Common myeloid progenitor, CD34-positive (primary cell): ENCODE results near the gene IL17REL.
A peak's percentile ranks its signal among the peaks of the same experiment; 100 is the strongest.

Experiments used
- CTCF ChIA-PET: fragments of 350-600 bp; sonication (Branson Sonifier 250); formaldehyde crosslinking; loops from one replicate; lab custom pipeline; 2021; ENCODE audit warnings: antibody characterized with exemption; lab: Charles Lee
- POLR2A ChIA-PET: fragments of 350-600 bp; sonication (Branson Sonifier 250); formaldehyde crosslinking; loops from one replicate; lab custom pipeline; 2021; ENCODE audit warnings: antibody characterized with exemption; lab: Charles Lee
- DNase-seq, 3 donors: peaks; one replicate each; pipeline versions ENCODE4 v3.0.0 to v3.0.0-alpha.2; 2013
- H3K27ac ChIP-seq, 2 experiments: 1 replicate in 1 of 2; 2 replicates in 1 of 2; pipeline ENCODE4 v1.7.0; 2013; ENCODE audit warnings: inconsistent platforms in 2 of 2, low read length in 2 of 2, mild to moderate bottlenecking in 2 of 2, low read depth in 1 of 2, moderate library complexity in 1 of 2; ENCODE audit not compliant: severe bottlenecking in 2 of 2, insufficient read depth in 1 of 2, poor library complexity in 1 of 2
- H3K27me3 ChIP-seq, 5 experiments: replicated peaks in 2 of 5; 1 replicate in 3 of 5; 2 replicates in 2 of 5; pipeline versions ENCODE4 v1.6.1 to v1.7.0; 2013; ENCODE audit warnings: low read length in 4 of 5, mild to moderate bottlenecking in 2 of 5, moderate library complexity in 2 of 5, inconsistent platforms in 1 of 5; ENCODE audit not compliant: insufficient read depth in 5 of 5, control insufficient read depth in 4 of 5
- H3K36me3 ChIP-seq, 4 experiments: 1 replicate in 2 of 4; 2 replicates in 2 of 4; pipeline versions ENCODE4 v1.6.1 to v1.7.0; 2013; ENCODE audit warnings: low read length in 3 of 4, control low read depth in 1 of 4, mild to moderate bottlenecking in 1 of 4; ENCODE audit not compliant: control insufficient read depth in 4 of 4, insufficient read depth in 4 of 4
- H3K4me1 ChIP-seq, 4 experiments: 1 replicate in 3 of 4; 2 replicates in 1 of 4; pipeline versions ENCODE4 v1.6.1 to v1.7.1; 2013; ENCODE audit warnings: low read length in 3 of 4, mild to moderate bottlenecking in 3 of 4, control low read depth in 1 of 4, inconsistent platforms in 1 of 4, moderate library complexity in 1 of 4; ENCODE audit not compliant: control insufficient read depth in 4 of 4, insufficient read depth in 4 of 4; ENCODE audit errors: control extremely low read depth in 1 of 4
- H3K4me3 ChIP-seq, 7 experiments: 1 replicate in 4 of 7; 2 replicates in 3 of 7; pipeline versions ENCODE4 v1.5.1 to v1.7.0; 2013; ENCODE audit warnings: mild to moderate bottlenecking in 7 of 7, low read length in 6 of 7, moderate library complexity in 6 of 7, inconsistent platforms in 2 of 7, low read depth in 2 of 7, control low read depth in 1 of 7; ENCODE audit not compliant: insufficient read depth in 4 of 7, control insufficient read depth in 1 of 7; ENCODE audit errors: extremely low read depth in 1 of 7
- H3K9me3 ChIP-seq, 5 experiments: 1 replicate in 4 of 5; 2 replicates in 1 of 5; pipeline versions ENCODE4 v1.6.1 to v1.7.1; 2013; ENCODE audit warnings: low read length in 4 of 5, mild to moderate bottlenecking in 2 of 5, inconsistent platforms in 1 of 5, low read depth in 1 of 5, moderate library complexity in 1 of 5; ENCODE audit not compliant: control insufficient read depth in 4 of 5, insufficient read depth in 2 of 5; ENCODE audit errors: control extremely low read depth in 1 of 5
- WGBS: methylation state at CpG from one replicate; pipeline ENCODE4 v1.1.5; 2013; ENCODE audit not compliant: insufficient coverage; 5-methylcytosine and 5-hydroxymethylcytosine counted together

IL17REL gene

GRCh38 chr22:49975543-49976389, 36.8 kb downstream of the IL17REL start:
- H3K27ac ChIP-seq = no peak overlapping the region
- peak in 1 of 3 donors; percentile 60 for DNase-seq
- no peaks in the 10 kb centered on the region for H3K36me3 ChIP-seq
- WGBS = 31% methylated on average over 11 of the region's 17 CpGs
- no peak overlapping the region for H3K4me3 ChIP-seq
- H3K9me3 ChIP-seq = peaks cover 0 to 8% (median 2%) of the 10 kb centered on the region in 5 experiments
- POLR2A ChIA-PET = interaction anchor here (1.0 kb wide), 1 partner anchor 12 kb away, joined by 3 read pairs; no protein-coding TSS in a partner anchor
- H3K27me3 ChIP-seq = peaks cover 0 to 11% (median 0%) of the 10 kb centered on the region in 5 experiments
- CTCF ChIA-PET = no interaction called here
- peaks cover 0 to 22% (median 18%) of the 10 kb centered on the region in 4 experiments for H3K4me1 ChIP-seq

DNA sequence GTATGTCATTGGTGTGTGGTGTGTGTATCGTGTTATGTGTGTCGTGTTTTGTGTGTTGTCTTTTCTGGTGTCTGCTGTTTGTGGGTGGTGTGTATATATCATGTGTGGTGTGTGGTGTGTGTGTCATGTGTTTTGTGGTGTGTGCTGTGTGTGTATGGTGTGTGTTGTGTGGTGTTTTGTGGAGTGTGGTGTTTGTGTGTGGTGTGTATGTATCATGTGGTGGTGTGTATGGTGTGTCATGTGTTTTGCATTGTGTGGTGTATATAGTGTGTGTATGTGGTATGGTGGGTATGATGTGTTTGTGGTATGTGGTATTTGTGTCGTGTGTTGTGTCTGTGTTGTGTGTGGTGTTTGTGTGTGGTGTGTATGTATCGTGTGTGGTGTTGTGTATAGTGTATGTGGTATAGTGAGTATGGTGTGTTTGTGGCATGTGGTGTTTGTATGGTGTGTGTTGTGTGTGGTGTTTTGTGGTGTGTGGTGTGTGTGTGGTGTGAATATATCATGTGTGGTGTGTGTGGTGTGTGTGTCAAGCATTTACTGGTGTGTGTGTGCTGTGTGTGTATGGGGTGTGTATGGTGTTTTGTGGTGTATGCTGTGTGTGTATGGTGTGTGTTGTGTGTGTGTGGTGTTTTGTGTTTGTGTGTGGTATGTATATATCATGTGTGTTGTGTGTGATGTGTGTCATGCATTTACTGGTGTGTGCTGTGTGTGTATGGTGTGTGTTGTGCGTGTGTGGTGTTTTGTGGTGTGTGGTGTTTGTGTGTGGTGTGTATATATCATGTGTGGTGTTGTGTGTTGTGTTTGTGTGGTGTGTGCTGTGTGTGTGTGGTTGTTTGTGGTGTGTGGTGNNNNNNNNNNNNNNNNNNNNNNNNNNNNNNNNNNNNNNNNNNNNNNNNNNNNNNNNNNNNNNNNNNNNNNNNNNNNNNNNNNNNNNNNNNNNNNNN, 39.3 kb downstream of the IL17REL start:
- WGBS = 95% methylated on average over 4 of the region's 5 CpGs
- Histone ChIP-seq H3K36me3 (no peaks in the 10 kb centered on the region), H3K9me3 (no peaks in the 10 kb centered on the region), H3K4me1 (peaks cover 0 to 32% (median 26%) of the 10 kb centered on the region in 4 experiments), H3K27me3 (peaks cover 0 to 11% (median 0%) of the 10 kb centered on the region in 5 experiments), H3K4me3 (no peak overlapping the region), H3K27ac (no peak overlapping the region)
- CTCF ChIA-PET = no interaction called here
- POLR2A ChIA-PET = no interaction called here
- DNase-seq = peak in 2 of 3 donors; percentile 76 to 90

- Histone ChIP-seq H3K27ac (no peak overlapping the region), H3K27me3 (peaks cover 0 to 11% (median 0%) of the 10 kb centered on the region in 5 experiments), H3K4me1 (peaks cover 0 to 39% (median 33%) of the 10 kb centered on the region in 4 experiments), H3K4me3 (no peak overlapping the region), H3K9me3 (no peaks in the 10 kb centered on the region), H3K36me3 (no peaks in the 10 kb centered on the region)
- ChIA-PET CTCF (interaction anchor here (2.5 to 2.6 kb wide), 2 partner anchors 10 to 39 kb away, joined by 7 to 11 read pairs; no protein-coding TSS in a partner anchor), POLR2A (interaction anchor here (0.6 to 1.9 kb wide), 4 partner anchors 11 to 192 kb away, joined by 3 to 25 read pairs (median 5); partner anchors contain the start of gene PIM3)
- peak in 1 of 3 donors; percentile 58 for DNase-seq
- WGBS = 39% methylated on average over 28 of the region's 45 CpGs
Measured at GRCh38 chr22:49972163-49973017, 40.2 kb downstream of the IL17REL start.

DNA sequence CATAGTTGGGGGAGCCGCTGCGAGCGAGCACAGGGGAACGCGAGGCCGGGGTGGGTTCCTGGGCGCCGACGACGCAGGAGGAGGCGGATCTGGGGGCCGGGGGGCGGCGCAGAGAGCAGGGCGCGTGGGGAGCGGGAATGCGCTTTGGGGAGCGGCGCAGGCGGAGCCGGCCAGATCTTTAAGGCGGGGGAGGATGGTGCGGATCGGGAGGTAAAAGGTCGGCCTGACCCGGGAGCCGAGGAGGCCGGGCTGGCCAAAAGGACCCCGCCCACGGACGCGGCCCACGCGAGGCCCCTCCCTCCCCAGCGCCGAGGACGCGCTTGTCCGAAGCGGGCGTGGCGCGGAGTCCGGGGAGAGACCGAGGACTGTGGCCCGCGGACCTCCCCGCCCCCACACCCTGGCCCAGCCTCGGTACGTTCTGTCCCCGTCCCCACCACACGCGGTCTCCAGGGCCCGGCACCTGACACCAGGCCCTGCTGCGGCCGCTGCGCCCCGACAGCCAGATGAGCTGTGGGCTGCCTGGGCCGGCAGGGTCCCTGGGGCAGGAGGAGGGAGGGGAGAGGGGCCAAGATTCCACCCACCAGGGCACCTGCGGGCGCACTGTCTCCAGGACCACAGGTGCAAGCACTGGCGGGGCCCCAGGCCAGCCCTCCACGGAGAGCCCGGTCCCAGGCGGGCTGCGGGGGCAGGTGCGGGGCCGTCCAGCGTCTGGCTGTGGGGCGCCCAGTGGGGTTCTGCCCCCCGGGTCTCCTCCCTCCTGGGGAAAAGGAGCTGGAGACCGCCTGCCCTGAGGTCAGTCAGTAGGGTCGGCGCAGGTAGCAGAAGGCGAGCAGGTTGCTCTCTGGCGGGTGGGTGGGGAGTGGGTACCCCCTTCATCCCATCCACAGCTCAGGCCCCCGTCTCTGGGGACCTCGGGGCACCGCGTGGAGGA, 41.1 kb downstream of the IL17REL start:
- WGBS = 8% methylated on average over 62 of the region's 81 CpGs
- Histone ChIP-seq H3K4me3 (peak overlapping the region; percentile 15 to 70 (median 50)), H3K27me3 (peaks cover 0 to 11% (median 0%) of the 10 kb centered on the region in 5 experiments), H3K36me3 (no peaks in the 10 kb centered on the region), H3K27ac (peak overlapping the region in 1 of 2 experiments; percentile 34), H3K4me1 (peaks cover 0 to 48% (median 42%) of the 10 kb centered on the region in 4 experiments), H3K9me3 (no peaks in the 10 kb centered on the region)
- CTCF ChIA-PET = interaction anchor here (0.6 to 2.6 kb wide), 5 partner anchors 8 to 41 kb away, joined by 3 to 11 read pairs (median 7); no protein-coding TSS in a partner anchor
- DNase-seq = peak in 1 of 3 donors; percentile 59
- POLR2A ChIA-PET = interaction anchor here (0.5 to 1.9 kb wide), 9 partner anchors 10 to 219 kb away, joined by 3 to 25 read pairs (median 4); partner anchors contain the start of gene PIM3

GRCh38 chr22:49970528-49971231, 41.9 kb downstream of the IL17REL start:
- H3K4me1 ChIP-seq = peaks cover 0 to 53% (median 48%) of the 10 kb centered on the region in 4 experiments
- peak overlapping the region in 6 of 7 experiments; percentile 15 to 70 (median 50) for H3K4me3 ChIP-seq
- H3K27ac ChIP-seq = peak overlapping the region in 1 of 2 experiments; percentile 34
- peaks cover 0 to 11% (median 0%) of the 10 kb centered on the region in 5 experiments for H3K27me3 ChIP-seq
- ChIA-PET POLR2A (interaction anchor here (0.5 to 1.9 kb wide), 9 partner anchors 9 to 220 kb away, joined by 3 to 25 read pairs (median 3); partner anchors contain the start of gene PIM3), CTCF (interaction anchor here (0.6 to 2.6 kb wide), 5 partner anchors 9 to 40 kb away, joined by 3 to 11 read pairs (median 7); no protein-coding TSS in a partner anchor)
- peak; percentile 98 to 99 (median 99) for DNase-seq
- no peaks in the 10 kb centered on the region for H3K9me3 ChIP-seq
- WGBS = 6% methylated on average over 22 of the region's 32 CpGs
- H3K36me3 ChIP-seq = no peaks in the 10 kb centered on the region
